ENCODE results near the gene ETV5. TPM values are rescaled to one million over a fixed set of nuclear protein-coding genes. Genes with fewer than 3 reads are reported as not detected.

ETV5 gene
- total and polyA plus RNA-seq, 9 of the 15 experiments (the other 6 are each of a cell fraction or from before 2014, with no cell fraction given): 9.2 to 25.9 (median 15.9) TPM

GRCh38 chr3:186049001-186049400 lies 59.9 kb downstream of the ETV5 start:
- H4K20me1 ChIP-seq (replicated peaks; ENCODE audit: control insufficient read depth, insufficient read depth, low read length): no peaks in the 10 kb centered on the region

GRCh38 chr3:186048119-186048518 lies 60.8 kb downstream of the ETV5 start:
- intact Hi-C loops (cut with micrococcal nuclease): no loop called here
- no peaks in the 10 kb centered on the region for H3K79me2 ChIP-seq (ENCODE audit: control insufficient read depth, insufficient read depth, low read length)
- H3K9me3 ChIP-seq (replicated peaks; ENCODE audit: control insufficient read depth, insufficient read depth, low read depth, low read length): no peaks in the 10 kb centered on the region
- no peak overlapping the region for H3K4me3 ChIP-seq
- no peak overlapping the region for H3K4me2 ChIP-seq (ENCODE audit: insufficient read depth, low read length)
- in situ Hi-C loops (cut with MboI): no loop called here
- peaks cover 0 to 5% of the 10 kb centered on the region in 2 experiments; a peak in 2 of 5 replicates for H3K27me3 ChIP-seq (ENCODE audit: control insufficient read depth in 2 of 2, insufficient read depth in 2 of 2, low read length in 2 of 2)
- H4K20me1 ChIP-seq (replicated peaks; ENCODE audit: control insufficient read depth, insufficient read depth, low read length): no peaks in the 10 kb centered on the region
- FAIRE-seq (no peak), DNase-seq (ENCODE audit: extremely low read depth in 1 of 4, low spot score in 3 of 4) (no peak), ATAC-seq (no peak)
- POLR2A ChIA-PET: interaction anchor here (0.6 kb wide), 1 partner anchor 636 kb away, joined by 3 read pairs; no protein-coding TSS in a partner anchor
- H3K4me1 ChIP-seq (replicated peaks in 1 of 2; ENCODE audit: control insufficient read depth in 2 of 2, insufficient read depth in 2 of 2, low read length in 2 of 2): no peaks in the 10 kb centered on the region; a peak in 2 of 5 replicates
- no peak overlapping the region for H3K27ac ChIP-seq (ENCODE audit: extremely low read depth, low read depth, low read length)
- H3K9me1 ChIP-seq (ENCODE audit: control insufficient read depth, insufficient read depth, low read length): no peaks in the 10 kb centered on the region
- 70% methylated on average over 3 of the region's 3 CpGs for WGBS (ENCODE audit: insufficient coverage, low coverage, missing lambda C conversion rate)
- no TSS peak for BruUV-seq (replicated peaks)
- no peak overlapping the region for H2AFZ ChIP-seq (ENCODE audit: low read depth, low read length)
- H3K36me3 ChIP-seq (ENCODE audit: control insufficient read depth, insufficient read depth, low read length): peaks cover 14% of the 10 kb centered on the region; the same call in 2 of the 3 replicates
- H3K9ac ChIP-seq (ENCODE audit: insufficient read depth in 1 of 2, low read depth in 2 of 2, low read length in 2 of 2): no peak overlapping the region
- CTCF ChIA-PET (ENCODE audit: low intra/inter-chr PET ratio): no interaction called here
- TF ChIP-seq ZNF165 (CRISPR knock-in tag; IDR thresholded peaks at IDR 0.05; ENCODE audit: borderline replicate concordance) (no peak), KLF10 (CRISPR knock-in tag; IDR thresholded peaks at IDR 0.05) (no peak), ZSCAN32 (CRISPR knock-in tag; IDR thresholded peaks at IDR 0.05) (no peak), FOXJ3 (CRISPR knock-in tag; IDR thresholded peaks at IDR 0.05) (no peak), FOXO4 (CRISPR knock-in tag; IDR thresholded peaks at IDR 0.05) (no peak), CEBPB (tag; IDR thresholded peaks at IDR 0.05) (no peak), STAT6 (CRISPR knock-in tag; IDR thresholded peaks at IDR 0.05) (no peak), CREB5 (CRISPR knock-in tag; IDR thresholded peaks at IDR 0.05) (no peak), ZNF263 (CRISPR knock-in tag; IDR thresholded peaks at IDR 0.05; ENCODE audit: borderline replicate concordance) (no peak)

More at GRCh38 chr3:186049001-186049400, 59.9 kb downstream of the ETV5 start:
- ATAC-seq (no peak), FAIRE-seq (no peak), DNase-seq (ENCODE audit: extremely low read depth in 1 of 4, low spot score in 3 of 4) (no peak)
- Histone ChIP-seq H3K9ac (ENCODE audit: insufficient read depth in 1 of 2, low read depth in 2 of 2, low read length in 2 of 2) (no peak overlapping the region), H3K27me3 (ENCODE audit: control insufficient read depth in 2 of 2, insufficient read depth in 2 of 2, low read length in 2 of 2) (no peaks in the 10 kb centered on the region; a peak in 1 of 5 replicates), H2AFZ (ENCODE audit: low read depth, low read length) (no peak overlapping the region), H3K4me1 (replicated peaks in 1 of 2; ENCODE audit: control insufficient read depth in 2 of 2, insufficient read depth in 2 of 2, low read length in 2 of 2) (no peaks in the 10 kb centered on the region; a peak in 2 of 5 replicates), H3K9me1 (ENCODE audit: control insufficient read depth, insufficient read depth, low read length) (no peaks in the 10 kb centered on the region), H3K9me3 (replicated peaks; ENCODE audit: control insufficient read depth, insufficient read depth, low read depth, low read length) (no peaks in the 10 kb centered on the region), H3K79me2 (ENCODE audit: control insufficient read depth, insufficient read depth, low read length) (no peaks in the 10 kb centered on the region), H3K27ac (ENCODE audit: extremely low read depth, low read depth, low read length) (no peak overlapping the region), H3K4me2 (ENCODE audit: insufficient read depth, low read length) (no peak overlapping the region), H3K4me3 (no peak overlapping the region), H3K36me3 (ENCODE audit: control insufficient read depth, insufficient read depth, low read length) (peaks cover 14% of the 10 kb centered on the region; the same call in 2 of the 3 replicates)
- intact Hi-C loops (cut with micrococcal nuclease): no loop called here
- BruUV-seq (replicated peaks): no TSS peak
- in situ Hi-C loops (cut with MboI): no loop called here
- CTCF ChIA-PET (ENCODE audit: low intra/inter-chr PET ratio): no interaction called here
- TF ChIP-seq KDM1A (IDR thresholded peaks at IDR 0.05) (no peak), RBM15 (IDR thresholded peaks at IDR 0.05; ENCODE audit: insufficient read depth, low read length) (no peak), BCL6 (CRISPR knock-in tag; IDR thresholded peaks at IDR 0.05) (no peak)
- WGBS (ENCODE audit: insufficient coverage, low coverage, missing lambda C conversion rate): 72% methylated on average over 4 of the region's 4 CpGs
- POLR2A ChIA-PET: interaction anchor here (0.6 to 0.7 kb wide), 2 partner anchors 453 to 637 kb away, joined by 3 read pairs; no protein-coding TSS in a partner anchor

All from K562 (cell line).